GM12878 (cell line): ENCODE results near the gene SINHCAF. TPM values are rescaled to one million over a fixed set of nuclear protein-coding genes. Genes with fewer than 3 reads are reported as not detected.

Experiments
- ATAC-seq: fragments of 200-7000 bp; cut with Tn5 transposase; 3 replicates; pipeline ENCODE4 v1.9.1; 2020; ENCODE audit warnings: mild to moderate bottlenecking, moderate library complexity
- BruUV-seq: library from RNA; stranded (reverse); fragments of 400-500 nt; replicated peaks from 2 replicates; lab custom pipeline; 2021; lab: Mats Ljungman, UMichigan
- CTCF ChIA-PET: fragments of 300-600 bp; sonication (Branson Sonifier 250); formaldehyde crosslinking; extraction: SDS; loops from one replicate; lab custom pipeline; 2021; ENCODE audit warnings: inconsistent platforms; lab: Yijun Ruan, JAX
- POLR2A ChIA-PET: fragments of 350-600 bp; formaldehyde crosslinking; extraction: SDS; loops from one replicate; lab custom pipeline; 2021; ENCODE audit warnings: inconsistent platforms; lab: Charles Lee
- RAD21 ChIA-PET: fragments of 300-600 bp; sonication (Branson Sonifier 250); formaldehyde crosslinking; loops from one replicate; lab custom pipeline; 2023; ENCODE audit warnings: antibody characterized with exemption; ENCODE audit not compliant: unreplicated experiment; lab: Charles Lee
- SMC1A ChIA-PET: fragments of 300-600 bp; sonication (Branson Sonifier 250); formaldehyde crosslinking; loops from one replicate; lab custom pipeline; 2023; ENCODE audit not compliant: unreplicated experiment, uncharacterized antibody; lab: Charles Lee
- DNase-seq: peaks from one replicate; pipeline ENCODE4 v3.0.0-alpha.2; 2011; ENCODE audit warnings: low read depth, low spot score
- FAIRE-seq: peaks from 3 replicates; lab custom pipeline; 2011; peaks lifted over from hg19 to GRCh38; lab: Jason Lieb, UNC
- H2AFZ ChIP-seq: 2 replicates; pipeline ENCODE4 v1.6.0; 2011; ENCODE audit warnings: low read depth, low read length, control low read depth; ENCODE audit not compliant: control insufficient read depth
- H3K27ac ChIP-seq: 2 replicates; pipeline ENCODE4 v1.5.1; 2011; ENCODE audit warnings: control low read depth; ENCODE audit not compliant: control insufficient read depth, insufficient read depth
- H3K27me3 ChIP-seq, 2 experiments: replicated peaks in 1 of 2; 2 replicates each; pipeline versions ENCODE4 v1.6.0 to v1.6.1; 2011; ENCODE audit warnings: low read length in 1 of 2; ENCODE audit not compliant: control insufficient read depth in 2 of 2, insufficient read depth in 2 of 2
- H3K36me3 ChIP-seq, 2 experiments: 2 replicates each; pipeline ENCODE4 v1.5.1; 2011; ENCODE audit warnings: low read length in 1 of 2; ENCODE audit not compliant: control insufficient read depth in 2 of 2, insufficient read depth in 2 of 2
- H3K4me1 ChIP-seq: 2 replicates; pipeline ENCODE4 v1.6.1; 2011; ENCODE audit warnings: mild to moderate bottlenecking, low read length, moderate library complexity, mixed read lengths; ENCODE audit not compliant: control insufficient read depth, insufficient read depth
- H3K4me2 ChIP-seq: 2 replicates; pipeline ENCODE4 v1.6.0; 2011; ENCODE audit warnings: control low read depth; ENCODE audit not compliant: control insufficient read depth, insufficient read depth
- H3K4me3 ChIP-seq: fragments of 200-600 bp; sonication (generic); 2 replicates; pipeline ENCODE4 v1.5.1; 2016
- H3K79me2 ChIP-seq: 2 replicates; pipeline ENCODE4 v1.6.0; 2011; ENCODE audit warnings: low read length; ENCODE audit not compliant: control insufficient read depth, insufficient read depth
- H3K9ac ChIP-seq: 2 replicates; pipeline ENCODE4 v1.8.0; 2011; ENCODE audit warnings: low read length, control low read depth, mixed read lengths; ENCODE audit not compliant: control insufficient read depth, insufficient read depth
- H3K9me3 ChIP-seq: replicated peaks from 3 replicates; pipeline ENCODE4 v1.5.1; 2011; ENCODE audit warnings: mild to moderate bottlenecking, low read length; ENCODE audit not compliant: control insufficient read depth, insufficient read depth
- H4K20me1 ChIP-seq: 2 replicates; pipeline ENCODE4 v1.6.0; 2011; ENCODE audit not compliant: control insufficient read depth, insufficient read depth
- BMI1 ChIP-seq: fragments of 450-650 bp; IDR thresholded peaks from 2 replicates; pipeline ENCODE4 v1.6.1; 2016; ENCODE audit warnings: mild to moderate bottlenecking, moderate library complexity, borderline replicate concordance
- CBX5 ChIP-seq: sonication (generic); IDR thresholded peaks from 2 replicates; pipeline ENCODE4 v1.6.1; 2016; ENCODE audit warnings: low read depth, moderate library complexity, mild to moderate bottlenecking, inconsistent platforms
- ELK1 ChIP-seq: IDR thresholded peaks from 2 replicates; pipeline ENCODE4 v1.6.1; 2012; ENCODE audit warnings: low read depth, low read length, improper control_type of control experiment
- EZH2 ChIP-seq: IDR thresholded peaks from 2 replicates; pipeline ENCODE4 v1.6.1; 2012; ENCODE audit warnings: low read depth, mild to moderate bottlenecking, control low read depth, inconsistent platforms, low read length, borderline replicate concordance; ENCODE audit not compliant: control insufficient read depth
- FOXM1 ChIP-seq: IDR thresholded peaks from 2 replicates; pipeline ENCODE4 v1.6.1; 2012; ENCODE audit warnings: low read depth, mild to moderate bottlenecking, inconsistent platforms, low read length, moderate library complexity
- HCFC1 ChIP-seq: fragments of 150-350 bp; IDR thresholded peaks from 2 replicates; pipeline ENCODE4 v1.6.1; 2014; ENCODE audit warnings: low read length
- KLF5 ChIP-seq: fragments of 450-650 bp; IDR thresholded peaks from 2 replicates; pipeline ENCODE4 v1.6.1; 2014; ENCODE audit warnings: mild to moderate bottlenecking; ENCODE audit not compliant: partially characterized antibody
- MTA2 ChIP-seq: fragments of 450-650 bp; IDR thresholded peaks from 2 replicates; pipeline ENCODE4 v1.6.1; 2016; ENCODE audit warnings: low read depth, mild to moderate bottlenecking, moderate library complexity
- NR2C1 ChIP-seq: fragments of 450-650 bp; IDR thresholded peaks from 2 replicates; pipeline ENCODE4 v1.6.1; 2017; ENCODE audit warnings: antibody characterized with exemption, mild to moderate bottlenecking, moderate library complexity
- POLR2A ChIP-seq: IDR thresholded peaks from 2 replicates; pipeline ENCODE4 v1.6.1; 2011; ENCODE audit warnings: low read depth, mild to moderate bottlenecking, low read length
- POLR2AphosphoS5 ChIP-seq: IDR thresholded peaks from 2 replicates; pipeline ENCODE4 v1.6.1; 2011; ENCODE audit warnings: mild to moderate bottlenecking, low read length, inconsistent platforms
- RCOR1 ChIP-seq: conservative IDR thresholded peaks from 2 replicates; pipeline ENCODE4 v1.6.1; 2012; ENCODE audit warnings: low read depth, low read length, improper control_type of control experiment
- RFX5 ChIP-seq: IDR thresholded peaks from 2 replicates; pipeline ENCODE4 v1.6.1; 2011; ENCODE audit warnings: low read depth, low read length, improper control_type of control experiment
- SIX5 ChIP-seq: IDR thresholded peaks from 2 replicates; pipeline ENCODE4 v1.6.1; 2011; ENCODE audit warnings: mild to moderate bottlenecking, low read depth, low read length, moderate library complexity; ENCODE audit not compliant: severe bottlenecking
- WGBS: methylation state at CpG from one replicate; pipeline ENCODE4 v1.1.6; 2016; ENCODE audit warnings: low lambda C conversion rate; ENCODE audit not compliant: insufficient replicate concordance, insufficient coverage; ENCODE audit errors: missing lambda C conversion rate; 5-methylcytosine and 5-hydroxymethylcytosine counted together
- in situ Hi-C: fragments of 300-500 bp; cut with MboI; formaldehyde crosslinking; loops from 9 replicates; pipeline ENCODE4 v1.14.3; 2018; ENCODE audit warnings: mixed read lengths
- intact Hi-C: fragments of 100-400 bp; cut with micrococcal nuclease; formaldehyde crosslinking; loops from one replicate; pipeline ENCODE4 v1.14.2; 2022; ENCODE audit not compliant: unreplicated experiment
- polyA plus RNA-seq, 11 experiments: library from polyadenylated mRNA; depleted of rRNA in 4 of 11; unstranded in 6 of 11; stranded (reverse) in 5 of 11; fragments of >200 nt; fragmentation: Nextera tagmentation in 4 of 11; fragmentation: Illumina TruSeq in 1 of 11; extraction: Ambion mirVana in 4 of 11; extraction: Trizol in 1 of 11; gene quantifications; 1 replicate in 1 of 11; 2 replicates in 10 of 11; pipeline versions ENCODE4 v1.2.1 to v1.2.3, GENCODE V29; 2011 to 2016; ENCODE audit warnings: inconsistent platforms in 2 of 11, missing spikeins in 2 of 11, low read depth in 1 of 11
- total RNA-seq, 4 experiments: library from RNA; depleted of rRNA in 3 of 4; stranded (reverse); fragments of >200 nt in 3 of 4; fragmentation: Illumina TruSeq in 1 of 4; extraction: Trizol in 1 of 4; gene quantifications; 2 replicates each; pipeline versions ENCODE4 v1.2.1 to v1.2.3, GENCODE V29; 2013 to 2021

Gene SINHCAF
- total and polyA plus RNA-seq, 10 of the 15 experiments (the other 5 are each of a cell fraction or from before 2014, with no cell fraction given) = 60.4 to 156 (median 90.3) TPM

- TF ChIP-seq POLR2A = peak; percentile 44; the same call in 1 of the 2 replicates
- TF ChIP-seq, all 136 proteins: peak for 2
Observed at GRCh38 chr12:31279390-31279924, 46.5 kb downstream of the SINHCAF start (continued).

GRCh38 chr12:31278832-31279231, 47.1 kb downstream of the SINHCAF start:
- peaks cover 0 to 18% of the 10 kb centered on the region in 2 experiments; a peak in 2 of 4 replicates for H3K36me3 ChIP-seq

GRCh38 chr12:31278424-31278823, 47.5 kb downstream of the SINHCAF start:
- CTCF ChIA-PET = interaction anchor here (0.5 to 0.7 kb wide), 2 partner anchors 358 to 1845 kb away, joined by 3 read pairs; no protein-coding TSS in a partner anchor
- Histone ChIP-seq H3K27me3 (no peaks in the 10 kb centered on the region), H3K4me2 (no peak overlapping the region), H3K36me3 (peaks cover 0 to 15% of the 10 kb centered on the region in 2 experiments; a peak in 2 of 4 replicates), H3K4me3 (no peak overlapping the region), H3K4me1 (no peaks in the 10 kb centered on the region), H3K9ac (no peak overlapping the region), H3K79me2 (no peaks in the 10 kb centered on the region), H3K9me3 (no peaks in the 10 kb centered on the region), H3K27ac (no peak overlapping the region), H2AFZ (no peak overlapping the region), H4K20me1 (no peaks in the 10 kb centered on the region)
- POLR2A ChIA-PET = interaction anchor here (0.6 to 0.7 kb wide), 2 partner anchors 23 to 341 kb away, joined by 3 read pairs; no protein-coding TSS in a partner anchor
- in situ Hi-C loops = no loop called here
- no TSS peak for BruUV-seq
- SMC1A ChIA-PET = no interaction called here
- no peak for DNase-seq
- intact Hi-C loops = no loop called here
- 97% methylated on average over 4 of the region's 4 CpGs for WGBS
- RAD21 ChIA-PET = interaction anchor here (0.6 to 1.3 kb wide), 3 partner anchors 20 to 85 kb away, joined by 3 read pairs; no protein-coding TSS in a partner anchor
- ATAC-seq = no peak
- no peak for FAIRE-seq
- TF ChIP-seq HCFC1 = no peak
- TF ChIP-seq RCOR1 = no peak
- TF ChIP-seq ELK1 = no peak
- no peak for TF ChIP-seq RFX5
- TF ChIP-seq EZH2 = no peak
- no peak for TF ChIP-seq SIX5
- no peak for TF ChIP-seq KLF5
- no peak for TF ChIP-seq NR2C1
- TF ChIP-seq CBX5 = no peak
- TF ChIP-seq FOXM1 = no peak

More at GRCh38 chr12:31278832-31279231, 47.1 kb downstream of the SINHCAF start:
- ChIA-PET SMC1A (interaction anchor here (1.1 to 1.2 kb wide), 2 partner anchors 10 to 84 kb away, joined by 3 to 4 read pairs; no protein-coding TSS in a partner anchor), CTCF (interaction anchor here (0.5 to 0.7 kb wide), 2 partner anchors 357 to 1845 kb away, joined by 3 read pairs; no protein-coding TSS in a partner anchor), RAD21 (interaction anchor here (1.3 kb wide), 1 partner anchor 42 kb away, joined by 3 read pairs; no protein-coding TSS in a partner anchor), POLR2A (interaction anchor here (0.6 kb wide), 1 partner anchor 340 kb away, joined by 3 read pairs; no protein-coding TSS in a partner anchor)
- H3K4me3 ChIP-seq = no peak overlapping the region
- in situ Hi-C loops = no loop called here
- H3K4me2 ChIP-seq = no peak overlapping the region
- H4K20me1 ChIP-seq = no peaks in the 10 kb centered on the region
- no peaks in the 10 kb centered on the region for H3K27me3 ChIP-seq
- DNase-seq (no peak), ATAC-seq (no peak), FAIRE-seq (no peak)
- no peaks in the 10 kb centered on the region for H3K9me3 ChIP-seq
- no peaks in the 10 kb centered on the region for H3K79me2 ChIP-seq
- H3K4me1 ChIP-seq = no peaks in the 10 kb centered on the region
- no TSS peak for BruUV-seq
- intact Hi-C loops = no loop called here
- WGBS = 100% methylated on average over 1 of the region's 1 CpG
- H3K9ac ChIP-seq = no peak overlapping the region
- no peak for TF ChIP-seq MTA2
- TF ChIP-seq POLR2AphosphoS5 = peak; percentile 3; the same call in 1 of the 2 replicates
- TF ChIP-seq BMI1 = no peak
- H2AFZ ChIP-seq = no peak overlapping the region
- no peak overlapping the region for H3K27ac ChIP-seq
